GM18505 (cell line): ENCODE results near the gene TRPM2.

ENCODE experiments used
- ATAC-seq: cut with Tn5 transposase; IDR thresholded peaks from one replicate; pipeline ENCODE4 v1.9.1; 2021; ENCODE audit not compliant: unreplicated experiment
- POLR2A ChIP-seq: IDR thresholded peaks from 4 replicates; pipeline ENCODE4 v1.6.1; 2011; ENCODE audit warnings: borderline replicate concordance; ENCODE audit not compliant: insufficient read depth, insufficient read length; ENCODE audit errors: extremely low read depth

TRPM2 gene

GRCh38 chr21:44437696-44438431 is 84.4 kb downstream of the TRPM2 start:
- ATAC-seq, result no peak
- no peak for TF ChIP-seq POLR2A

GRCh38 chr21:44438531-44439210 is 85.2 kb downstream of the TRPM2 start:
- TF ChIP-seq POLR2A, result no peak
- no peak for ATAC-seq

- no peak for TF ChIP-seq POLR2A
- no peak for ATAC-seq
Measured at GRCh38 chr21:44439211-44439600, 85.8 kb downstream of the TRPM2 start.

- ATAC-seq, result no peak
- no peak for TF ChIP-seq POLR2A
Measured at GRCh38 chr21:44440241-44441040, 87.0 kb downstream of the TRPM2 start.

- no peak for ATAC-seq
Measured at GRCh38 chr21:44441041-44441400, 87.6 kb downstream of the TRPM2 start.

GRCh38 chr21:44441581-44442265 is 88.3 kb downstream of the TRPM2 start:
- ATAC-seq, result no peak
- TF ChIP-seq POLR2A, result no peak

More at GRCh38 chr21:44441041-44441400, 87.6 kb downstream of the TRPM2 start:
- no peak for TF ChIP-seq POLR2A

- TF ChIP-seq POLR2A, result no peak
- ATAC-seq, result no peak
Measured at GRCh38 chr21:44442266-44443125, 89.1 kb downstream of the TRPM2 start.

GRCh38 chr21:44443291-44443890 is 90.0 kb downstream of the TRPM2 start:
- ATAC-seq, result no peak
- no peak for TF ChIP-seq POLR2A

GRCh38 chr21:44443891-44444285 is 90.5 kb downstream of the TRPM2 start:
- no peak for TF ChIP-seq POLR2A
- ATAC-seq, result no peak

- no peak for ATAC-seq
- TF ChIP-seq POLR2A, result no peak
Measured at GRCh38 chr21:44444286-44444931, 91.0 kb downstream of the TRPM2 start.

- no peak for TF ChIP-seq POLR2A
- no peak for ATAC-seq
Measured at GRCh38 chr21:44445145-44445812, 91.9 kb downstream of the TRPM2 start.
